HL-60 (cell line): ENCODE data around the gene TBXAS1.

Experiments
- DNase-seq, 2 experiments: peaks; one replicate each; pipeline ENCODE4 v3.0.0-alpha.2; 2010 to 2020; ENCODE audit warnings: low read depth in 1 of 2, low spot score in 1 of 2
- H3K27ac ChIP-seq: fragments of 250-450 bp; sonication (Bioruptor Pico); replicated peaks from 2 replicates; pipeline ENCODE4 v1.5.1; 2020; ENCODE audit warnings: mild to moderate bottlenecking, moderate library complexity
- H3K27me3 ChIP-seq: fragments of 250-450 bp; sonication (Bioruptor Pico); 2 replicates; pipeline ENCODE4 v1.5.1; 2021; ENCODE audit warnings: mild to moderate bottlenecking, moderate library complexity; ENCODE audit not compliant: insufficient read depth, poor library complexity, severe bottlenecking
- H3K4me3 ChIP-seq: replicated peaks from 2 replicates; pipeline ENCODE4 v1.5.1; 2011; ENCODE audit warnings: mild to moderate bottlenecking, control low read depth, low read length; ENCODE audit not compliant: insufficient read depth
- GABPA ChIP-seq: IDR thresholded peaks from 2 replicates; pipeline ENCODE4 v1.6.1; 2012; ENCODE audit warnings: low read depth
- POLR2AphosphoS5 ChIP-seq: IDR thresholded peaks from 2 replicates; pipeline ENCODE4 v1.6.1; 2012; ENCODE audit warnings: low read depth
- SPI1 ChIP-seq: IDR thresholded peaks from 2 replicates; pipeline ENCODE4 v1.6.1; 2012; ENCODE audit warnings: low read depth, mild to moderate bottlenecking, borderline replicate concordance
- TF ChIP-seq, protein P1 (sequence below): IDR thresholded peaks from 2 replicates; pipeline ENCODE4 v1.6.1; 2012; ENCODE audit warnings: low read depth; ENCODE audit not compliant: insufficient replicate concordance
- TF ChIP-seq, protein P2 (sequence below): IDR thresholded peaks from one replicate; pipeline ENCODE4 v1.5.1; 2011; ENCODE audit warnings: low read length, control low read depth, inconsistent platforms; ENCODE audit not compliant: insufficient read depth

Gene TBXAS1

DNA sequence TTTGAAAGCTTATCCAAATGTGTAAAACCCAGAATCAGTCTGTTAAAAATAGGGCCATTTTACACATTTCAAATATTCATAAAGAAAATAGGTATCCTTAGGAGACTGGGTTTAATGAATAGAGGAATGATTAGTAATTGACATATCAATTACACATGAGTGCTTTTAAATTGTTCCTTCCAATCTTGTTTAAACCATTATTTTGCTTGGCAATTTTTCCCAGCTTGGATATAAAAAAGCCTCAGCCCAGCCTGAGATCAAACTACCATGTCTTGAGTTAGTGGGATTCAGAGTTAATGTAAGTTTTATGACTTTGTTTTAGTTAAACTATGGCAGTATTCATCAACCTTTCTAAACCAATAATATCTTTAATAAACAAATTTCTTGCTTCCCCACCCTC lies 205.4 kb downstream of the TBXAS1 start:
- H3K27ac ChIP-seq: no peak overlapping the region
- no peak overlapping the region for H3K4me3 ChIP-seq
- peaks cover 10% of the 10 kb centered on the region for H3K27me3 ChIP-seq
- TF ChIP-seq POLR2AphosphoS5 (no peak), SPI1 (no peak), GABPA (no peak)
- TF ChIP-seq, protein P1, sequence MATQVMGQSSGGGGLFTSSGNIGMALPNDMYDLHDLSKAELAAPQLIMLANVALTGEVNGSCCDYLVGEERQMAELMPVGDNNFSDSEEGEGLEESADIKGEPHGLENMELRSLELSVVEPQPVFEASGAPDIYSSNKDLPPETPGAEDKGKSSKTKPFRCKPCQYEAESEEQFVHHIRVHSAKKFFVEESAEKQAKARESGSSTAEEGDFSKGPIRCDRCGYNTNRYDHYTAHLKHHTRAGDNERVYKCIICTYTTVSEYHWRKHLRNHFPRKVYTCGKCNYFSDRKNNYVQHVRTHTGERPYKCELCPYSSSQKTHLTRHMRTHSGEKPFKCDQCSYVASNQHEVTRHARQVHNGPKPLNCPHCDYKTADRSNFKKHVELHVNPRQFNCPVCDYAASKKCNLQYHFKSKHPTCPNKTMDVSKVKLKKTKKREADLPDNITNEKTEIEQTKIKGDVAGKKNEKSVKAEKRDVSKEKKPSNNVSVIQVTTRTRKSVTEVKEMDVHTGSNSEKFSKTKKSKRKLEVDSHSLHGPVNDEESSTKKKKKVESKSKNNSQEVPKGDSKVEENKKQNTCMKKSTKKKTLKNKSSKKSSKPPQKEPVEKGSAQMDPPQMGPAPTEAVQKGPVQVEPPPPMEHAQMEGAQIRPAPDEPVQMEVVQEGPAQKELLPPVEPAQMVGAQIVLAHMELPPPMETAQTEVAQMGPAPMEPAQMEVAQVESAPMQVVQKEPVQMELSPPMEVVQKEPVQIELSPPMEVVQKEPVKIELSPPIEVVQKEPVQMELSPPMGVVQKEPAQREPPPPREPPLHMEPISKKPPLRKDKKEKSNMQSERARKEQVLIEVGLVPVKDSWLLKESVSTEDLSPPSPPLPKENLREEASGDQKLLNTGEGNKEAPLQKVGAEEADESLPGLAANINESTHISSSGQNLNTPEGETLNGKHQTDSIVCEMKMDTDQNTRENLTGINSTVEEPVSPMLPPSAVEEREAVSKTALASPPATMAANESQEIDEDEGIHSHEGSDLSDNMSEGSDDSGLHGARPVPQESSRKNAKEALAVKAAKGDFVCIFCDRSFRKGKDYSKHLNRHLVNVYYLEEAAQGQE: no peak
- TF ChIP-seq, protein P2, sequence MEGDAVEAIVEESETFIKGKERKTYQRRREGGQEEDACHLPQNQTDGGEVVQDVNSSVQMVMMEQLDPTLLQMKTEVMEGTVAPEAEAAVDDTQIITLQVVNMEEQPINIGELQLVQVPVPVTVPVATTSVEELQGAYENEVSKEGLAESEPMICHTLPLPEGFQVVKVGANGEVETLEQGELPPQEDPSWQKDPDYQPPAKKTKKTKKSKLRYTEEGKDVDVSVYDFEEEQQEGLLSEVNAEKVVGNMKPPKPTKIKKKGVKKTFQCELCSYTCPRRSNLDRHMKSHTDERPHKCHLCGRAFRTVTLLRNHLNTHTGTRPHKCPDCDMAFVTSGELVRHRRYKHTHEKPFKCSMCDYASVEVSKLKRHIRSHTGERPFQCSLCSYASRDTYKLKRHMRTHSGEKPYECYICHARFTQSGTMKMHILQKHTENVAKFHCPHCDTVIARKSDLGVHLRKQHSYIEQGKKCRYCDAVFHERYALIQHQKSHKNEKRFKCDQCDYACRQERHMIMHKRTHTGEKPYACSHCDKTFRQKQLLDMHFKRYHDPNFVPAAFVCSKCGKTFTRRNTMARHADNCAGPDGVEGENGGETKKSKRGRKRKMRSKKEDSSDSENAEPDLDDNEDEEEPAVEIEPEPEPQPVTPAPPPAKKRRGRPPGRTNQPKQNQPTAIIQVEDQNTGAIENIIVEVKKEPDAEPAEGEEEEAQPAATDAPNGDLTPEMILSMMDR: no peak
- DNase-seq: no peak

DNA sequence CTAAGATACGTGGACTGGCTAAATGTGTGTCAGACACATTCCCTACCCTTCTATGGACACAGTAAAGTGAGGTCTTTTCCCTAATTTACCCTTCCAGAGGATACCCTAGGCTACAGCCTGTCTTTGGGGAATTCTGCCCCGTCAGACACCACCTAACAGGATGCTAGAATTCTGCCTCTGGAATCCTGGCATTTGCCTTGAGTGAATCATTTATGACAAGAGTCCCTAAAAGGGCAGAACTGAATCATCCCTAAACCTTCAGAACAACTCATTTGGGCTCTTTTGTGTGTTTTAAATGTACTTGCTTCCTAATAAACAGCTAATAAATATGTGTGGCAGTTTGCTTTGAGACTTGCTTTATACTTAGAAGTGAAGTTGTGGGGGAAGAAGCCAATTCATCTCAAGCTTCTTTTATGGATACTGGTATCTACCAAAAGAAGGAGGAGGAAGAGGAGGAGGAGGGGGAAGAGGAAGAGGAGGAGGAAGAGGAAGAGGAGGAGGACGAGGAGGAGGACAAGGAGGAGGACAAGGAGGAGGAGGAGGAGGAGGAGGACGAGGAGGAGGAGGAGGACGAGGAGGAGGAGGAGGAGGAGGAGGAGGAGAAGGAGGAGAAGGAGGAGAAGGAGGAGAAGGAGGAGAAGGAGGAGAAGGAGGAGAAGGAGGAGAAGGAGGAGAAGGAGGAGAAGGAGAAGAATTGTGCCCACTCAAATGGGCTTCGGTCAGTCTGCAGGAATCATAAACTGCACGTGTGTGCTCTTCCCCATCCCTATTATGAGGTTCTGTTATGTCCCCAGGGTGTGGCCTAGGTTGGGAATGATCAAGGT lies 206.5 kb downstream of the TBXAS1 start:
- peaks cover 10% of the 10 kb centered on the region for H3K27me3 ChIP-seq
- DNase-seq: no peak
- no peak overlapping the region for H3K4me3 ChIP-seq
- no peak overlapping the region for H3K27ac ChIP-seq
- TF ChIP-seq, protein P2: no peak
- TF ChIP-seq, protein P1: no peak
- TF ChIP-seq SPI1: no peak
- TF ChIP-seq GABPA: no peak
- TF ChIP-seq POLR2AphosphoS5: no peak

DNA sequence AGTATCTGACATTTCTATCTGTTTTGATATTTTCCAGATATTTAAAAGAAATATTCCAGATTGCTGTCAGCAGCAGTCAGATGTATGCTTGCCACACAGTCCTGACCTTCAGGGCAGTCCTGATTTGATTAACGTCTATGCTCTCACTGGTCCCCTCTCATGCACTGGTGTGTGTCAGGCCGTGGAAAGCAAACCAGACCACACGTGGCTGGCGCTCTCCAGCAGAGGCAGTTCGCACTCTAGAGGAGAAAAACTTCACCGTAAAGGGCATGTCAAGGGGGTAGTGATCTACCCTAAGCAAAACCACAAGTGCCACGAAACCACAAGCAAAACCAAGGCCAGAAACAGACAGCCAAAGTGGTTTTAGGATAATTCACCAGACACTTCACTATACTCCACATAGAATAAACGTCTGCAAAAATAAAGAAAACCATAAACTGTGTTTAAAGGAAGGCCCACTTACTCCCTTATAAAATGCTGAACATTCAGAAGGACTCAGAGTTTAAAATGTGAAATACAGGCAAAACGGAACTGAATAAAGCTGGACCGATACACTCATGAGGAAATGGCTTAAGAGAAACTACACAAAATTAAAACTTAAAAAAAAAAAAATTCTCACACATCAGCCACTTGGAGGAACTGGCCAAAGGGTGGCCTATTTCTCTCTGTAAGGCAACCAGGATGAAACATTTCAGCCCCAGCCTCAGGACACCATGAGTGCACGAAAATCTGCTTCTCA lies 207.3 kb downstream of the TBXAS1 start:
- no peak overlapping the region for H3K27ac ChIP-seq
- no peak overlapping the region for H3K4me3 ChIP-seq
- TF ChIP-seq, protein P1: peak; percentile 87
- no peak for TF ChIP-seq SPI1
- TF ChIP-seq GABPA: no peak
- TF ChIP-seq POLR2AphosphoS5: no peak
- TF ChIP-seq, protein P2: no peak
- peaks cover 10% of the 10 kb centered on the region for H3K27me3 ChIP-seq
- peak in 1 of 2 experiments; percentile 52 for DNase-seq
